ENCODE measurements around the gene OSBPL2. TPM values are rescaled to one million over a fixed set of nuclear protein-coding genes. Genes with fewer than 3 reads are reported as not detected.

Gene OSBPL2
- total RNA-seq, 1 donor from 2014 or later, result 56.7 TPM

DNA sequence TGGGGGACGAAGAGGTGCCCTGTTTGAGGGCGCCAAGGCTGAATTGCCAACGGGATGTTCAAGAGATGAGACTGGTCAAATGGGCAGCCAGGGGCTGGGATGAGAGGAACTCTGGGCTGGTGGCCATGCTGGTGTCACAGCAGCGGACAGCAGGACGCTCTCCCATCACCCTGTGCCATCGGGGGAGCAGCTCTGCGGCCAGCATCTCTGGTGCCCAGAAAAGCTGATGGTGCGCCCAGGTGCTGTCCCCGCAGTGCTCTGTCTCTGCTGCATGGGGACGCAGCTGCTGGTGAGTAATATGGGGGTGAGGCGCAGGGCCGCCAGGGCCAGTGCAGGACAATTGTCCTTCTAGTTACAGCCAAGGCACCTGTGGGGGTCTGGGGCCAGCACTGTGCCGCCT is 13.3 kb upstream of the OSBPL2 start:
- Mint-ChIP-seq H3K4me3 (ENCODE audit: low read depth) (no peak overlapping the region), H3K27me3 (peaks cover 55% of the 10 kb centered on the region), H3K9me3 (ENCODE audit: low read depth) (no peaks in the 10 kb centered on the region), H3K27ac (no peak overlapping the region), H3K4me1 (ENCODE audit: low read depth) (no peaks in the 10 kb centered on the region), H3K36me3 (ENCODE audit: insufficient read depth) (no peaks in the 10 kb centered on the region)
- DNase-seq (ENCODE audit: low spot score, unreplicated experiment), result no peak
- TF ChIP-seq, protein P1, sequence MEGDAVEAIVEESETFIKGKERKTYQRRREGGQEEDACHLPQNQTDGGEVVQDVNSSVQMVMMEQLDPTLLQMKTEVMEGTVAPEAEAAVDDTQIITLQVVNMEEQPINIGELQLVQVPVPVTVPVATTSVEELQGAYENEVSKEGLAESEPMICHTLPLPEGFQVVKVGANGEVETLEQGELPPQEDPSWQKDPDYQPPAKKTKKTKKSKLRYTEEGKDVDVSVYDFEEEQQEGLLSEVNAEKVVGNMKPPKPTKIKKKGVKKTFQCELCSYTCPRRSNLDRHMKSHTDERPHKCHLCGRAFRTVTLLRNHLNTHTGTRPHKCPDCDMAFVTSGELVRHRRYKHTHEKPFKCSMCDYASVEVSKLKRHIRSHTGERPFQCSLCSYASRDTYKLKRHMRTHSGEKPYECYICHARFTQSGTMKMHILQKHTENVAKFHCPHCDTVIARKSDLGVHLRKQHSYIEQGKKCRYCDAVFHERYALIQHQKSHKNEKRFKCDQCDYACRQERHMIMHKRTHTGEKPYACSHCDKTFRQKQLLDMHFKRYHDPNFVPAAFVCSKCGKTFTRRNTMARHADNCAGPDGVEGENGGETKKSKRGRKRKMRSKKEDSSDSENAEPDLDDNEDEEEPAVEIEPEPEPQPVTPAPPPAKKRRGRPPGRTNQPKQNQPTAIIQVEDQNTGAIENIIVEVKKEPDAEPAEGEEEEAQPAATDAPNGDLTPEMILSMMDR (IDR thresholded peaks at IDR 0.05; ENCODE audit: unreplicated experiment), result no peak

DNA sequence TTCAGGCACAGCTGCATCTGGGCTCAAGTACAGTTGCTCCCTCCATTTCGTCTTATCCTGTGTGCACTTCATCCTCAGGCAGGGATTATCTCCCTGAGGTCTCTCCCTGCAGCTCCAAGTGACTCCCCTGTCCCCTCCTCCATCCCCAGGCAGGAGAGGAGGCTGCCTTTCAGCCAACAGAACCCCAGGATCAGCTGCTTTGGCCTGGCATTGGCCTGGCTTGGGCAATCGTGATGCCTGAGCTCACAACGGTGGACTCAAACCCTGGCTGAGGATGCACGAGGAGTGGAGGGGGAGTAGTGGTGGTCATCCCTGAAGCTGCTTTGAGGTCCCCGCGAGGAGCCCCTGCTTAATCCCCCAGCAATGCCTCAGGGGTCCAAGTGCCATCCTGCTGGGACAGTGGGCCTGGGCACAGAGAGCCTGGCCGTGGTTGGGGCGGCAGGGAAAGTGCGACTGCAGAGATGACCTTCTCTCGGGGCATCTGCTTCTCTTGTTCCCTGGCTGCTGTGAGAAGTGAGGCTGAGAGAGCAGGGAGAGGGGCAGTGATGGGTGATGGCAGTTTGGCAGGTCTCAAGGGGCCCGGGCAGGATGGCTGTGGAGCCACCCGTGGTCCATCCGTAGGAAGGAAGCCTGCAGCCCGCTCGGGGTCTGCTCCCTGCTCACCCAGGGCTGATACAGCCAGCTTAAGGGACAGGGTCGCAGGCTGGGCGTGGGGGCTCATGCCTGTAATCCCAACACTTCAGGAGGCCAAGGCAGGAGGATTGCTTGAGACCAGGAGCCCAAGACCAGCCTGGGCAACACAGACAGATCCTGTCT is 12.3 kb upstream of the OSBPL2 start:
- Mint-ChIP-seq H3K27ac (no peak overlapping the region), H3K4me1 (ENCODE audit: low read depth) (no peaks in the 10 kb centered on the region), H3K4me3 (ENCODE audit: low read depth) (no peak overlapping the region), H3K36me3 (ENCODE audit: insufficient read depth) (no peaks in the 10 kb centered on the region), H3K9me3 (ENCODE audit: low read depth) (no peaks in the 10 kb centered on the region), H3K27me3 (peaks cover 50% of the 10 kb centered on the region)
- TF ChIP-seq, protein P1 (IDR thresholded peaks at IDR 0.05; ENCODE audit: unreplicated experiment), result no peak
- no peak for DNase-seq (ENCODE audit: low spot score, unreplicated experiment)

- TF ChIP-seq, protein P1 (IDR thresholded peaks at IDR 0.05; ENCODE audit: unreplicated experiment), result no peak
- peaks cover 41% of the 10 kb centered on the region for H3K27me3 Mint-ChIP-seq
- no peak overlapping the region for H3K27ac Mint-ChIP-seq
Measured at GRCh38 chr20:62226707-62227590, 11.4 kb upstream of the OSBPL2 start.

GRCh38 chr20:62227591-62227976 is 10.7 kb upstream of the OSBPL2 start:
- H3K27ac Mint-ChIP-seq, result no peak overlapping the region

More at GRCh38 chr20:62226707-62227590, 11.4 kb upstream of the OSBPL2 start:
- H3K36me3 Mint-ChIP-seq (ENCODE audit: insufficient read depth), result no peaks in the 10 kb centered on the region
- H3K4me3 Mint-ChIP-seq (ENCODE audit: low read depth), result no peak overlapping the region
- H3K4me1 Mint-ChIP-seq (ENCODE audit: low read depth), result no peaks in the 10 kb centered on the region
- no peaks in the 10 kb centered on the region for H3K9me3 Mint-ChIP-seq (ENCODE audit: low read depth)
- no peak for DNase-seq (ENCODE audit: low spot score, unreplicated experiment)

More at GRCh38 chr20:62227591-62227976, 10.7 kb upstream of the OSBPL2 start:
- Mint-ChIP-seq H3K36me3 (ENCODE audit: insufficient read depth) (no peaks in the 10 kb centered on the region), H3K9me3 (ENCODE audit: low read depth) (no peaks in the 10 kb centered on the region), H3K4me1 (ENCODE audit: low read depth) (no peaks in the 10 kb centered on the region), H3K4me3 (ENCODE audit: low read depth) (no peak overlapping the region), H3K27me3 (peaks cover 41% of the 10 kb centered on the region)
- no peak for DNase-seq (ENCODE audit: low spot score, unreplicated experiment)
- TF ChIP-seq, protein P1 (IDR thresholded peaks at IDR 0.05; ENCODE audit: unreplicated experiment), result no peak
